CD14-positive monocyte (primary cell): ENCODE measurements around the gene ST8SIA1. TPM values are rescaled to one million over a fixed set of nuclear protein-coding genes. Genes with fewer than 3 reads are reported as not detected.

Experiments used
- DNase-seq, 3 donors: peaks; one replicate each; pipeline ENCODE4 v3.0.0-alpha.2; 2011 to 2022
- H2AFZ ChIP-seq: 2 replicates; pipeline ENCODE4 v1.6.0; 2012; ENCODE audit warnings: mild to moderate bottlenecking, low read depth, low read length, inconsistent platforms; ENCODE audit not compliant: insufficient read depth, poor library complexity, severe bottlenecking
- H3K27ac ChIP-seq, 2 donors: 1 replicate in 1 of 2; 2 replicates in 1 of 2; pipeline ENCODE4 v1.5.1; 2012 to 2013; ENCODE audit warnings: low read length in 2 of 2, control low read depth in 1 of 2, inconsistent platforms in 1 of 2, low read depth in 1 of 2, mild to moderate bottlenecking in 1 of 2
- H3K27me3 ChIP-seq, 2 donors: one replicate each; pipeline versions ENCODE4 v1.6.0 to v1.6.1; 2011 to 2013; ENCODE audit warnings: low read length in 2 of 2; ENCODE audit not compliant: control insufficient read depth in 2 of 2, insufficient read depth in 2 of 2
- H3K36me3 ChIP-seq, 2 donors: replicated peaks in 1 of 2; 1 replicate in 1 of 2; 2 replicates in 1 of 2; pipeline versions ENCODE4 v1.5.1 to v1.6.1; 2012 to 2013; ENCODE audit warnings: low read length in 2 of 2, control low read depth in 1 of 2, inconsistent platforms in 1 of 2, mild to moderate bottlenecking in 1 of 2; ENCODE audit not compliant: insufficient read depth in 2 of 2, control insufficient read depth in 1 of 2
- H3K4me1 ChIP-seq, 2 donors: 1 replicate in 1 of 2; 2 replicates in 1 of 2; pipeline versions ENCODE4 v1.5.1 to v1.6.1; 2012 to 2013; ENCODE audit warnings: low read length in 2 of 2, control low read depth in 1 of 2, inconsistent platforms in 1 of 2, mild to moderate bottlenecking in 1 of 2, moderate library complexity in 1 of 2; ENCODE audit not compliant: insufficient read depth in 2 of 2, control insufficient read depth in 1 of 2
- H3K4me2 ChIP-seq: replicated peaks from 2 replicates; pipeline ENCODE3; 2012; ENCODE audit warnings: low read length, moderate library complexity, mild to moderate bottlenecking; ENCODE audit not compliant: poor library complexity, severe bottlenecking; ENCODE audit errors: extremely low read depth
- H3K4me3 ChIP-seq, 3 experiments: fragments of 200-600 bp in 1 of 3; sonication (generic) in 1 of 3; replicated peaks in 1 of 3; 1 replicate in 2 of 3; 2 replicates in 1 of 3; pipeline ENCODE4 v1.5.1; 2011 to 2013; ENCODE audit warnings: low read length in 3 of 3, mild to moderate bottlenecking in 3 of 3, control low read depth in 2 of 3, low read depth in 2 of 3, inconsistent platforms in 1 of 3, moderate library complexity in 1 of 3
- H3K79me2 ChIP-seq: 2 replicates; pipeline ENCODE4 v1.6.0; 2012; ENCODE audit warnings: mild to moderate bottlenecking, control low read depth, inconsistent platforms, low read length, moderate library complexity; ENCODE audit not compliant: insufficient read depth
- H3K9ac ChIP-seq: 2 replicates; pipeline ENCODE4 v1.6.0; 2017; ENCODE audit warnings: low read length, mild to moderate bottlenecking; ENCODE audit not compliant: insufficient read depth, poor library complexity, severe bottlenecking
- H3K9me3 ChIP-seq, 2 donors: replicated peaks in 1 of 2; 1 replicate in 1 of 2; 2 replicates in 1 of 2; pipeline versions ENCODE4 v1.5.1 to v1.6.1; 2012 to 2013; ENCODE audit warnings: low read length in 2 of 2, control low read depth in 1 of 2; ENCODE audit not compliant: control insufficient read depth in 1 of 2, insufficient read depth in 1 of 2
- H4K20me1 ChIP-seq: 2 replicates; pipeline ENCODE4 v1.6.0; 2012; ENCODE audit warnings: mild to moderate bottlenecking, low read length, control low read depth, moderate library complexity; ENCODE audit not compliant: insufficient read depth
- H3K27ac Mint-ChIP-seq, 7 donors: one replicate each; pipeline ENCODE4 v1.8.0; 2020; ENCODE audit warnings: mild to moderate bottlenecking in 7 of 7, mixed read lengths in 7 of 7, moderate library complexity in 6 of 7, inconsistent platforms in 2 of 7
- H3K27me3 Mint-ChIP-seq, 3 donors: one replicate each; pipeline ENCODE4 v1.8.0; 2021 to 2022; ENCODE audit warnings: low read depth in 3 of 3, mild to moderate bottlenecking in 3 of 3, mixed read lengths in 3 of 3, moderate library complexity in 3 of 3, inconsistent platforms in 1 of 3
- H3K36me3 Mint-ChIP-seq, 2 donors: one replicate each; pipeline ENCODE4 v1.8.0; 2020; ENCODE audit warnings: mixed read lengths in 2 of 2, inconsistent platforms in 1 of 2, mild to moderate bottlenecking in 1 of 2
- H3K4me1 Mint-ChIP-seq: one replicate; pipeline ENCODE4 v1.8.0; 2020; ENCODE audit warnings: mild to moderate bottlenecking, mixed read lengths
- H3K4me3 Mint-ChIP-seq, 2 donors: one replicate each; pipeline ENCODE4 v1.8.0; 2020; ENCODE audit warnings: mild to moderate bottlenecking in 2 of 2, mixed read lengths in 2 of 2, moderate library complexity in 1 of 2
- H3K9me3 Mint-ChIP-seq, 7 donors: one replicate each; pipeline ENCODE4 v1.8.0; 2020 to 2022; ENCODE audit warnings: mixed read lengths in 7 of 7, mild to moderate bottlenecking in 6 of 7, moderate library complexity in 6 of 7, inconsistent platforms in 2 of 7
- CTCF ChIP-seq: fragments of 200-600 bp; IDR thresholded peaks from one replicate; pipeline ENCODE4 v1.8.0; 2022; ENCODE audit warnings: antibody characterized with exemption, mild to moderate bottlenecking
- WGBS: methylation state at CpG from one replicate; pipeline ENCODE4 v1.1.5; 2013; ENCODE audit warnings: missing lambda C conversion rate; ENCODE audit not compliant: insufficient coverage; 5-methylcytosine and 5-hydroxymethylcytosine counted together
- intact Hi-C, 2 donors: fragments of 100-400 bp; cut with micrococcal nuclease; formaldehyde crosslinking; loops; one replicate each; pipeline versions ENCODE4 v1.15.0 to v1.15.1; 2023
- polyA plus RNA-seq, 3 donors: library from polyadenylated mRNA; depleted of rRNA in 1 of 3; unstranded in 2 of 3; stranded (reverse) in 1 of 3; fragments of 300-500 nt in 2 of 3; fragments of >200 nt in 1 of 3; fragmentation: Illumina TruSeq in 2 of 3; gene quantifications; 1 replicate in 2 of 3; 2 replicates in 1 of 3; pipeline ENCODE4 v1.2.3, GENCODE V29; 2012 to 2021

The ST8SIA1 gene
- polyA plus RNA-seq, 3 donors, result not detected

GRCh38 chr12:22202847-22203246, 131.7 kb downstream of the ST8SIA1 start:
- 83% methylated on average over 4 of the region's 5 CpGs for WGBS
- Histone ChIP-seq H3K4me2 (no peak overlapping the region), H3K9ac (no peak overlapping the region), H3K4me3 (no peak overlapping the region), H3K36me3 (no peaks in the 10 kb centered on the region), H3K27me3 (peaks cover 0 to 2% of the 10 kb centered on the region in 2 donors), H4K20me1 (no peaks in the 10 kb centered on the region), H3K9me3 (no peaks in the 10 kb centered on the region), H2AFZ (no peak overlapping the region), H3K79me2 (no peaks in the 10 kb centered on the region), H3K27ac (no peak overlapping the region), H3K4me1 (no peaks in the 10 kb centered on the region)
- Mint-ChIP-seq H3K27ac (no peak overlapping the region), H3K9me3 (peaks cover 0 to 7% (median 2%) of the 10 kb centered on the region in 7 donors), H3K36me3 (no peaks in the 10 kb centered on the region), H3K4me3 (no peak overlapping the region), H3K27me3 (peaks cover 0 to 3% (median 0%) of the 10 kb centered on the region in 3 donors), H3K4me1 (peaks cover 9% of the 10 kb centered on the region)
- intact Hi-C loops, result no loop called here
- DNase-seq, result no peak
- no peak for TF ChIP-seq CTCF

DNA sequence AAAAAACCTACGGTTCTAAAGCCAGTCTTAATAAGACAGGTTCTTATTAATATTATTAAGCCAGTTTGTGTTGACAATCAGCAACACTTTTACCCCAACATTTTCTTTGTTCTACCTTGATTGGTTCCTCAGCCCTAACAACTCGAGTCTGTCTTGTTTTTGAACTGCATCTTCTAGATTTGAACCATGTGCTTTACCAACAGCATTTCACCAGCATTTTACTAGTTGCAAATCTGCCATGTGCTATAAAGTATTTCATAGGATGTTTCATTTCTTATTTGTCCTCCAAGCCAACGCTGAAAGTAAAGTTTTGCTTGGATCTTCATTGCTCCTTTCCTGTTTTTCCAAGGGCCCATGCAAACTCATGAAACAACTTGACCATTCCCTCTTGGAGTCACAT, 133.4 kb downstream of the ST8SIA1 start:
- Histone ChIP-seq H3K4me3 (no peak overlapping the region), H3K9ac (no peak overlapping the region), H2AFZ (no peak overlapping the region), H3K4me1 (no peaks in the 10 kb centered on the region), H3K27ac (no peak overlapping the region), H3K27me3 (peaks cover 0 to under 1% of the 10 kb centered on the region in 2 donors), H3K79me2 (no peaks in the 10 kb centered on the region), H4K20me1 (no peaks in the 10 kb centered on the region), H3K9me3 (no peaks in the 10 kb centered on the region), H3K4me2 (no peak overlapping the region), H3K36me3 (no peaks in the 10 kb centered on the region)
- Mint-ChIP-seq H3K9me3 (peaks cover 0 to 7% (median 2%) of the 10 kb centered on the region in 7 donors), H3K4me3 (no peak overlapping the region), H3K27me3 (peaks cover 0 to 4% (median 0%) of the 10 kb centered on the region in 3 donors), H3K36me3 (no peaks in the 10 kb centered on the region), H3K4me1 (peaks cover 9% of the 10 kb centered on the region), H3K27ac (no peak overlapping the region)
- TF ChIP-seq CTCF, result no peak
- no peak for DNase-seq
- WGBS, result no CpG with 5 or more reads among the region's 3 CpGs
- intact Hi-C loops, result no loop called here
